Measurements from ENCODE around the gene C2orf49. TPM values are rescaled to one million over a fixed set of nuclear protein-coding genes. Genes with fewer than 3 reads are reported as not detected.
A peak's percentile ranks its signal among the peaks of the same experiment; 100 is the strongest.

Gene C2orf49
- total and polyA plus RNA-seq, 9 of the 15 experiments (the other 6 are each of a cell fraction or from before 2014, with no cell fraction given): 17.9 to 38.2 (median 25.6) TPM

- TF ChIP-seq ZBTB40 (IDR thresholded peaks at IDR 0.05): peak; percentile 47; the same call in 1 of the 2 replicates
- no peak for TF ChIP-seq ZBTB40 (CRISPR knock-in tag; IDR thresholded peaks at IDR 0.05)
- TF ChIP-seq ZBTB1 (CRISPR knock-in tag; IDR thresholded peaks at IDR 0.05; ENCODE audit: borderline replicate concordance, low read depth): no peak
- no peak for TF ChIP-seq POLR3G (IDR thresholded peaks at IDR 0.05; ENCODE audit: extremely low read depth, insufficient read length, insufficient replicate concordance)
- TF ChIP-seq ZNF140 (CRISPR knock-in tag; IDR thresholded peaks at IDR 0.05): no peak
- TF ChIP-seq ZNF197 (CRISPR knock-in tag; IDR thresholded peaks at IDR 0.05; ENCODE audit: low read depth): no peak
- peak; percentile 84 for TF ChIP-seq POLR2AphosphoS5 (IDR thresholded peaks at IDR 0.05; ENCODE audit: control insufficient read depth, insufficient read depth, low read depth, low read length)
- no peak for TF ChIP-seq CBFA2T3 (IDR thresholded peaks at IDR 0.05)
- no peak for TF ChIP-seq ZNF609 (CRISPR knock-in tag; IDR thresholded peaks at IDR 0.05; ENCODE audit: borderline replicate concordance)
- no peak for TF ChIP-seq CSDE1 (IDR thresholded peaks at IDR 0.05)
- TF ChIP-seq ZNF124 (CRISPR knock-in tag; IDR thresholded peaks at IDR 0.05): 0 out of 2 replicates have a peak, but pooled peaks have one; percentile 17
- no peak for TF ChIP-seq FOXJ2 (tag; IDR thresholded peaks at IDR 0.05)
- TF ChIP-seq RBM14 (IDR thresholded peaks at IDR 0.05; ENCODE audit: borderline replicate concordance, insufficient read depth, low read depth, low read length): no peak
Measured at GRCh38 chr2:105398336-105399206, 61.2 kb downstream of the C2orf49 start, which contains the start of gene FHL2 (continued).

Measured in K562 (cell line).